Activated CD8-positive, alpha-beta memory T cell treated with anti-CD3 and anti-CD28 coated beads, Interleukin-2, amount 50 U/mL, for 24 hours (primary cell): ENCODE data around the gene FADS2.
"Not testable (repeated sequence)": the region's sequence is repeated elsewhere in the genome, so short reads cannot be mapped to it uniquely, and the experiment has no call there.

ENCODE experiments used
- DNase-seq: peaks from one replicate; pipeline ENCODE4 v3.0.0-alpha.2; 2020; ENCODE audit errors: extremely low read depth

Gene FADS2

GRCh38 chr11:61868571-61869428, 40.7 kb downstream of the FADS2 start:
- no peak for DNase-seq

- DNase-seq, result no peak
These were observed 41.3 kb downstream of the FADS2 start for GRCh38 chr11:61869429-61869707.

- no peak for DNase-seq
These were observed 41.8 kb downstream of the FADS2 start for GRCh38 chr11:61869708-61870451.

GRCh38 chr11:61870541-61871031, 42.5 kb downstream of the FADS2 start:
- no peak for DNase-seq

- peak; percentile 14 for DNase-seq
These were observed 43.1 kb downstream of the FADS2 start for GRCh38 chr11:61871158-61871597.

- DNase-seq, result no peak
These were observed 45.0 kb downstream of the FADS2 start for GRCh38 chr11:61872935-61873565.

- no peak for DNase-seq
These were observed 45.7 kb downstream of the FADS2 start for GRCh38 chr11:61873588-61874376.

GRCh38 chr11:61874377-61874809, 46.3 kb downstream of the FADS2 start:
- DNase-seq, result no peak

GRCh38 chr11:61874853-61875252, 46.8 kb downstream of the FADS2 start:
- no peak for DNase-seq

- DNase-seq, result no peak
These were observed 47.6 kb downstream of the FADS2 start for GRCh38 chr11:61875698-61876097.

- no peak for DNase-seq
These were observed 51.1 kb downstream of the FADS2 start for GRCh38 chr11:61879152-61879551.

GRCh38 chr11:61880031-61880430, 51.9 kb downstream of the FADS2 start:
- DNase-seq, result no peak

- no peak for DNase-seq
These were observed 52.4 kb downstream of the FADS2 start for GRCh38 chr11:61880454-61880853.

GRCh38 chr11:61881397-61881796, 53.3 kb downstream of the FADS2 start:
- no peak for DNase-seq

- DNase-seq, result not testable (repeated sequence)
These were observed 54.2 kb downstream of the FADS2 start for GRCh38 chr11:61882267-61882666.

GRCh38 chr11:61882879-61883278, 54.8 kb downstream of the FADS2 start:
- no peak for DNase-seq

- DNase-seq, result no peak
These were observed 55.2 kb downstream of the FADS2 start for GRCh38 chr11:61883327-61883726.

- no peak for DNase-seq
These were observed 55.8 kb downstream of the FADS2 start for GRCh38 chr11:61883947-61884346.

- no peak for DNase-seq
These were observed 57.2 kb downstream of the FADS2 start for GRCh38 chr11:61885166-61885778.

- DNase-seq, result no peak
These were observed 57.9 kb downstream of the FADS2 start for GRCh38 chr11:61885784-61886580.
